Retina (tissue), 1 donor: ENCODE measurements around the gene ESRRA.

Experiments used
- DNase-seq: peaks from one replicate; pipeline ENCODE4 v3.0.0-alpha.2; 2016

Gene ESRRA

DNA sequence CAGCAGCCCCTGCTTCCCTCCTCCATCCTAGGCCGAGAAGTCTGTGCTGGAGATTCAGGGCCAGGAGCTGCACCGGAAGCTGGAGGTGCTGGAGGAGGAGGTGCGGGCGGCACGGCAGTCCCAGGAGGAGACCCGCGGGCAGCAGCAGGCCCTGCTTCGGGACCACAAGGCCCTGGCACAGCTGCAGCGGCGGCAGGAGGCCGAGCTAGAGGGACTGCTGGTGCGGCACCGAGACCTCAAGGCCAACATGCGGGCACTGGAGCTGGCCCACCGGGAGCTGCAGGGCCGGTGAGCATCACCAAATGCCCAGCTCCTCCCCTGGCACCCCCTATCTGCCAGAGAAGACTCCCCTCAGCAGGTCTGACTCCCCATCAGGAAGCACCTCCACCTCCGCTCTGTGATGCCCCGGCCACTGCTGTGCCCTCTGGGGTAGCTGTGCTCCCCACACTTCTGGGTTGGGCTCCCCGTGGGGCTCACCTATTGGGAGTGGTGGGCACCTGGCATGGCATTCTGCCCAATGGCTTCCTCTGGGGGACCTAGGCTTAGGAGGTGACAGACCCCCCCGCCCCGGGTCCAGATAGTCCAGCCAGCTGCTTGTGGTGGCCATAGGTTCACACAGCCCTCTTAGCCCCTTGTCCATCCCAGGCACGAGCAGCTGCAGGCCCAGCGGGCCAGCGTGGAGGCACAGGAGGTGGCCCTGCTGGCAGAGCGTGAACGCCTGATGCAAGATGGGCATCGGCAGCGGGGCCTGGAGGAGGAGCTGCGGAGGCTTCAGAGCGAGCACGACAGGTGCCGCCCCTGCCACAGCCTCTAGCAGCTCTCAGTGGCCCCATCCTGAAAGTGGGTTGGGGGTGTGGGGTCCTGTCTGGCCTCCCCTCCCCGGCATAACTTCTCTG is 47.0 kb downstream of the ESRRA start:
- DNase-seq: no peak

DNA sequence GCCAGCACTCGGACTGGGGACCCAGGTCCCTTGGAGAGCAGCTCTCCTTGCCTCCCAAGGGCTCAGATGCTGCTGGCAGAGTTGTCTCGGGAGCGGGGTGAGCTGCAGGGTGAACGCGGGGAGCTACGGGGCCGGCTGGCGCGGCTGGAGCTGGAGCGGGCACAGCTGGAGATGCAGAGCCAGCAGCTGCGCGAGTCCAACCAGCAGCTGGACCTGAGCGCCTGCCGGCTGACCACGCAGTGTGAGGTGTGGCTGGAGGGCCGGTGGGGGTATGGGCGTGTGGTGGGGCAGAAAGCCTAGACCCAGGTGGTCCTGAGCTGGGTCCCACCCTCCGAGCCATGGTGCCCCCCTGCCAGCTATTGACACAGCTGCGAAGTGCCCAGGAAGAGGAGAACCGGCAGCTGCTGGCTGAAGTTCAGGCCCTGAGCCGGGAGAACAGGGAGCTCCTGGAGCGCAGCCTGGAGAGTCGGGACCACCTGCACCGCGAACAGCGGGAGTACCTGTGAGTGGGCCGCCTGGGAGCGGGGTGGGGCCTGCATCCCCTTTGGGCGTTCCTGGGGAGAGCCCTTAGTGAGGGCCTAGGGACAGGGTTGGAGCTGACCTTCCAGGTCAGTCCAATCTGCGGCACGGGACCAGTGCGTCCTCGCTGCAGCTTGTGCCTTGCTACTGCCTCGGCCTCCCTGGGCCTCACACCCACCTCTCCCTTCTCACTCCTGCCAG is 47.8 kb downstream of the ESRRA start:
- no peak for DNase-seq

- no peak for DNase-seq
These were observed 48.6 kb downstream of the ESRRA start for GRCh38 chr11:64353715-64354506.

DNA sequence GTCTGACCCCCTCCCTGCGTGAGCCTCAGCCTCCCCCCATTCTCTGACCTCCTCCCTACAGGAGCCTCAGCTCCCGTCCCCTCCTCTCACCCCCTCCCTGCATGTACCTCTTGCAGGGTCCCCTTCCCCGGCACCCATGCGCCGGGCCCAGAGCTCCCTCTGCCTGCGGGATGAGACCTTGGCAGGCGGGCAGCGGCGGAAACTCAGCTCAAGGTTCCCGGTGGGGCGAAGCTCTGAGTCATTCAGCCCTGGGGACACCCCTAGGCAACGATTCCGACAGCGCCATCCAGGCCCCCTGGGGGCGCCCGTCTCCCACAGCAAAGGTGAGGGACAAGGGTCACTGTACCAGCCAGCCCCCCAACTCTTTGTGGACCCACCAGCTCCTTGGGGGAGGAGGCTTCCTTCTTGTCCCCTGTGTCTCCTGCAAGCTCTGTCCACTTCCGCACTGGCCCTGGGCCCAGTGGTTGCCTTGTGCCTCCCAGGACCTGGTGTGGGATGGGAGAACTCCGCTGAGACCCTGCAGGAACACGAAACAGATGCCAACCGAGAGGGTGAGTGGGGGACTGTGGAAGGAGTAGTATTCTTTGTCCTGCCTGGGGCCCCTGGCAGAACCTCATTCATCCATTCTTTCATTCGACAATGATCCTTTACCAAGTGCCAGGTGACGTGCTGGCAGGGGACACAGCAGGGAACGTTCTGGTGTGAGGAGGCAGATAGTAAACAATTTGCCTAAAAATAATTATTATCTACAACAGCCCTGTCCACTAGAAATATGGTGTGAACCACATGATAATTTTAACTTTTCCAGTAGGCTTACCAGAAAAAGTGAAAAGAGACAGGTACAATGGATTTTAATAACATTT is 50.0 kb downstream of the ESRRA start:
- no peak for DNase-seq

GRCh38 chr11:64356498-64357411 is 51.4 kb downstream of the ESRRA start:
- DNase-seq: no peak

DNA sequence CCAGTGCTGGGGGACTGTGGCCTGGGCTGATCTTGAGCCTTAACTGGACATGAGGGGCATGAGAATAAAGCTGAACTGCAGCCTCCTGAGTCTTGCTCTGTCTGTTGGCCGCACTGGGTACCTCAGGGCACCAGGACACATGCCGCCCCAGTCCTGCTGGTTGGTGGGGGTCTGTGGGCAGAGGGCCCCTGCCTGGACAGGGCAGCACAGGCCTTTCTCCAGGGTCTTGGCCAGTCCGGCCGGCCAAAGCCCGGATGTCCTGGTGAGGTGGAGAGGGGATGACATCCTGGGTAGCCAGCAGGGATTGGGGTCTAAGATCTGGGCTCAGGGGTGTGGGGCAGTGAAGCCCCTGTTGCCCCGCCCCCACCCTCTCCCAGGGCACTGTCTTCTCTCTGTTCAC is 52.1 kb downstream of the ESRRA start:
- no peak for DNase-seq

- no peak for DNase-seq
These were observed 52.7 kb downstream of the ESRRA start for GRCh38 chr11:64357904-64358535.

GRCh38 chr11:64358536-64358906 is 53.2 kb downstream of the ESRRA start:
- peak; percentile 72 for DNase-seq

DNA sequence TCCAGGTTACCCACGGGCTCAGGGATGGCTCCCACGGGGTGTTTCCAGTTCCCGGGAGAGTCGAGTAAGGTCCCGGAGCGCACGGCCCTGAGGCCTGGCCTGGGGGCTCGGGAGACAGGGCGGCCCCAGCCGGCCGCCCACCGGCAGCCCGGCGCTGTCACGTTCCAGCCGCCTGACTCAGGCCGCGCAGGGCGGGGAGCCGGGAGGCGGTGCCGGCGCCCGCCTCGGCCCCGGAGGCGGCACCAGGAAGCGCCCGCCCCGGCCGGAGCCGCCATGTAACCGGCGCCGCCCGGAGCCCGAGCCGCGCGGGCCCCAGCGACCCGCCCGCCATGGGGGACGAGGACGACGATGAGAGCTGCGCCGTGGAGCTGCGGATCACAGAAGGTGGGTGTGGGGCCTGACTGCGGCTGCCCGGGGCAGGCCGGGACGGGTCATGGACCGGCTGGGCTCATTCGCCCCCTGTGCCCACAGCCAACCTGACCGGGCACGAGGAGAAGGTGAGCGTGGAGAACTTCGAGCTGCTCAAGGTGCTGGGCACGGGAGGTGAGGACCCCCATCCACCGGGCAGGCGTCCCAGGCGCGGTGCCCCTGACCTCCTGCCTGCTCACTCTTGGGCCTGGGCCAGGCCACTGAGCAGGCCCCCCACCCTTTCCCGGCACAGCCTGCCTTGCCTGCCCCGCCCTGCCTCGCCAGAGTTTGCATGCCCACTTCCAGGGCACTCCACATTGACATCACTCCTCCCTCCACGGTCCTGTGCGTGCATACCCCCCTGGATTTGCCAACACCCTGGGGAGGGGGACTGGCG is 53.8 kb downstream of the ESRRA start, which contains the start of gene RPS6KA4:
Gene RPS6KA4 (plus strand): TSS at position 256 of the 805 bp plus-strand sequence. CDS start 74 bp downstream, at position 330.
- DNase-seq: peak; percentile 73

DNA sequence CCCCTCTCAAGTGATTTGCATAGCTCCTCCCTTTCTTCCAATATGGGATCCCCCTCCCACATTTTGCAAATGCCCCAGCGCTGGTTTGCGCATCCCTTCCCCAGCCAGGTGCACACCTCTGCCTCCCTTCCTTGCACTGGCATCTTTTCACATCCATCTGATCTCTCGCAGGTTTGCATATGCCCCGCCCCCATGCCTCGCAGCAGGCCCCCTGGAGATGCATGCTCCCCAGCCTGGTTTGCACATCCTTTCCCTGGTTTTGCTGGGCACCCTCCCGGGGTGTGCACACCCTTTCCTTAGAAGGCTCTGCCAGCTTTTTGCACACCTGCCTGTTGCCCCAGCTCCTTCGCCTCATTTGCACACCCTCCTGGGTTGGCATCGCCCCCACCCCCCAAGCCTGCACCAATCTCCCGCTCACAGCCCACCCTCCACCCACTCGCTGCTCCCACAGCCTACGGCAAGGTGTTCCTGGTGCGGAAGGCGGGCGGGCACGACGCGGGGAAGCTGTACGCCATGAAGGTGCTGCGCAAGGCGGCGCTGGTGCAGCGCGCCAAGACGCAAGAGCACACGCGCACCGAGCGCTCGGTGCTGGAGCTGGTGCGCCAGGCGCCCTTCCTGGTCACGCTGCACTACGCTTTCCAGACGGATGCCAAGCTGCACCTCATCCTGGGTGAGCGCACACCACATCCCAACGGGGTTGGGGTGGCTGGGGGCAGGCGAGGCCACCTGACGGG is 54.6 kb downstream of the ESRRA start:
- no peak for DNase-seq

DNA sequence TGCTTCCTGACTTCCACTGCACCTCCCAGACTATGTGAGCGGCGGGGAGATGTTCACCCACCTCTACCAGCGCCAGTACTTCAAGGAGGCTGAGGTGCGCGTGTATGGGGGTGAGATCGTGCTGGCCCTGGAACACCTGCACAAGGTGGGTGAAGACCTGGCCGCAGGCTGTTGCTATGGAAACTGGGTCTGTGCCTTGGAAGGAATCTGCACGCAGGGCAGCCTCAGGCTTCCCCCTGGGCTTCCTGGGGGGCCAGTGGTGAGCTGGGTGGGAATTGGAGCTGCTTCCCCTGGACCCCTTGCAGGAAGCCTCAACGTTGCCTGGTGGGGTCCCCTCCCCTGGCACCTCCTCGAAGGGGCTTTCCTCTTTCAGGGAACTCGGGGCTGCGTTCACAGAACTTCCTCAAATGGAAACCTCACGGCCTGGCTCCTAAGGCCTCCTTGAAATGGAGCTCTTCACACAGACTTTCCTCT is 55.2 kb downstream of the ESRRA start:
- no peak for DNase-seq

GRCh38 chr11:64361659-64362058 is 56.3 kb downstream of the ESRRA start:
- DNase-seq: no peak

DNA sequence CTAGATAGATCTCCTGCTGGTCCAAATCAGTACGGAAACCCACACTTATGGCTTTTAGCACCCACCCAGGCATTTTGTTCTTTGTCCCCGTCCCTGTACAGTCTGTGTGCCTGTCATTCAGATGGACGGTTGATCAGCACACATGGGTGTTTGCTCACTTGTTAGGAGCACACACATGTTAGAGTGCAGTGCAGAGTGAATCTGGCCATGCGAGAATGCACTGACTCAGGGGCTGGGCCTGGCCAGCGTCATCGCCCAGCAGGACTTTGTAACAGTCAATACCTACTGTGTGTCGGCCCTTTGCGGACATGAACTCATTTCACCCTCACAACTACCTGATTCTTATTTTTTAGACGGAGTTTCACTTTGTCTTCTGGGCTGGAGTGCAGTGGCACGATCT is 57.0 kb downstream of the ESRRA start:
- DNase-seq: no peak

- DNase-seq: no peak
These were observed 59.1 kb downstream of the ESRRA start for GRCh38 chr11:64364435-64364834.

DNA sequence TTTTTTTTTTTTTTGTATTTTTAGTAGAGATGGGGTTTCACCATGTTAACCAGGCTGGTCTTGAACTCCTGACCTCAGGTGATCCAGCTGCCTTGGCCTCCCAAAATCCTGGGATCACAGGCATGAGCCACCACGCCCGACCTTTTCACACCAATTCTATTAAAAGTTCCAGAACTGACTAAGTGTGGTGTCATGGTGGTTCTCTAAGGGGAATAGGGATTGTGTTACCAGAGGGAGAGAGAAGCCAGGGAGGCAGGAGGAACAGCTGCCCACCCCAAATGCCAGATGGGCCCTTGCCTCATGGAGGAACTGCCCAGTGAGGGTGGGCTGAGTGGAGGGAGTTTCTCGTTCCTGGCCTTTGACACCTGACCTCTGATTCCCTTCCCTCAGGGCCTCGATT is 59.6 kb downstream of the ESRRA start:
- DNase-seq: no peak
